Endodermal cell (in vitro differentiated cells): ENCODE measurements around the gene AKT1S1. TPM values are rescaled to one million over a fixed set of nuclear protein-coding genes. Genes with fewer than 3 reads are reported as not detected.

Source experiments
- DNase-seq: peaks from one replicate; pipeline ENCODE4 v3.0.0-alpha.2; 2017
- H3K27ac ChIP-seq: 2 replicates; pipeline ENCODE4 v1.5.1; 2013; ENCODE audit warnings: mild to moderate bottlenecking, low read depth, low read length, moderate library complexity
- H3K27me3 ChIP-seq: 2 replicates; pipeline ENCODE4 v1.6.1; 2013; ENCODE audit warnings: mild to moderate bottlenecking, low read length, moderate library complexity; ENCODE audit not compliant: insufficient read depth, control insufficient read depth, poor library complexity, severe bottlenecking
- H3K36me3 ChIP-seq: 2 replicates; pipeline ENCODE4 v1.7.0; 2013; ENCODE audit warnings: mild to moderate bottlenecking, low read length, moderate library complexity; ENCODE audit not compliant: control insufficient read depth, insufficient read depth
- H3K4me1 ChIP-seq: one replicate; pipeline ENCODE4 v1.7.0; 2013; ENCODE audit warnings: low read length; ENCODE audit not compliant: control insufficient read depth, insufficient read depth
- H3K4me3 ChIP-seq: 2 replicates; pipeline ENCODE4 v1.5.1; 2013; ENCODE audit warnings: mild to moderate bottlenecking, low read length, moderate library complexity
- H3K9ac ChIP-seq: 2 replicates; pipeline ENCODE4 v1.6.1; 2013; ENCODE audit warnings: mild to moderate bottlenecking, low read length, moderate library complexity; ENCODE audit not compliant: poor library complexity, severe bottlenecking; ENCODE audit errors: extremely low read depth
- H3K9me3 ChIP-seq: 2 replicates; pipeline ENCODE4 v1.6.1; 2013; ENCODE audit warnings: mild to moderate bottlenecking, low read length, moderate library complexity; ENCODE audit not compliant: control insufficient read depth
- H3K27ac Mint-ChIP-seq: 2 replicates; pipeline ENCODE4 v1.8.0; 2020; ENCODE audit warnings: mixed read lengths
- H3K27me3 Mint-ChIP-seq: 2 replicates; pipeline ENCODE4 v1.8.0; 2021; ENCODE audit warnings: mild to moderate bottlenecking, mixed read lengths; ENCODE audit not compliant: insufficient read depth
- H3K36me3 Mint-ChIP-seq: 2 replicates; pipeline ENCODE4 v1.8.0; 2020; ENCODE audit warnings: low read depth, mixed read lengths
- H3K4me1 Mint-ChIP-seq: 2 replicates; pipeline ENCODE4 v1.8.0; 2020; ENCODE audit warnings: mixed read lengths
- H3K4me3 Mint-ChIP-seq: 2 replicates; pipeline ENCODE4 v1.8.0; 2020; ENCODE audit warnings: mild to moderate bottlenecking, moderate library complexity, mixed read lengths
- H3K9me3 Mint-ChIP-seq: 2 replicates; pipeline ENCODE4 v1.8.0; 2020; ENCODE audit warnings: mild to moderate bottlenecking, mixed read lengths
- WGBS, 2 experiments: methylation state at CpG; one replicate each; pipeline versions ENCODE4 v1.1.5 to v1.1.7; 2013; ENCODE audit warnings: missing lambda C conversion rate in 2 of 2, mixed read lengths in 1 of 2; ENCODE audit not compliant: insufficient coverage in 1 of 2, insufficient read length in 1 of 2; 5-methylcytosine and 5-hydroxymethylcytosine counted together
- total RNA-seq, 2 donors: library from RNA; stranded (reverse); fragmentation: NEBNext Ultra II Directional in 1 of 2; extraction: Animal tissue kit (Norgen Biotek cat#: 25700) in 1 of 2; gene quantifications; 2 replicates in 1 of 2; 3 replicates in 1 of 2; pipeline ENCODE4 v1.2.1, GENCODE V29; 2021
- TF ChIP-seq, protein P1 (sequence below): fragments of 200-600 bp; sonication (generic); conservative IDR thresholded peaks from 2 replicates; pipeline ENCODE4 v1.5.0; 2021; ENCODE audit warnings: antibody characterized with exemption, mild to moderate bottlenecking

The AKT1S1 gene
- total RNA-seq, 2 donors from 2014 or later, result 41.3 to 47.0 TPM

- Mint-ChIP-seq H3K4me1 (peaks cover 3% of the 10 kb centered on the region), H3K4me3 (no peak overlapping the region), H3K36me3 (peaks cover 41% of the 10 kb centered on the region), H3K9me3 (no peaks in the 10 kb centered on the region), H3K27me3 (no peaks in the 10 kb centered on the region), H3K27ac (peak overlapping the region; percentile 35)
- Histone ChIP-seq H3K9ac (no peak overlapping the region), H3K36me3 (peaks cover 59% of the 10 kb centered on the region), H3K4me3 (no peak overlapping the region), H3K9me3 (no peaks in the 10 kb centered on the region), H3K27ac (no peak overlapping the region), H3K4me1 (no peaks in the 10 kb centered on the region), H3K27me3 (no peaks in the 10 kb centered on the region)
- WGBS, 2 experiments, result 96% methylated on average over 27 to 37 of the region's 37 CpGs
- TF ChIP-seq, protein P1, sequence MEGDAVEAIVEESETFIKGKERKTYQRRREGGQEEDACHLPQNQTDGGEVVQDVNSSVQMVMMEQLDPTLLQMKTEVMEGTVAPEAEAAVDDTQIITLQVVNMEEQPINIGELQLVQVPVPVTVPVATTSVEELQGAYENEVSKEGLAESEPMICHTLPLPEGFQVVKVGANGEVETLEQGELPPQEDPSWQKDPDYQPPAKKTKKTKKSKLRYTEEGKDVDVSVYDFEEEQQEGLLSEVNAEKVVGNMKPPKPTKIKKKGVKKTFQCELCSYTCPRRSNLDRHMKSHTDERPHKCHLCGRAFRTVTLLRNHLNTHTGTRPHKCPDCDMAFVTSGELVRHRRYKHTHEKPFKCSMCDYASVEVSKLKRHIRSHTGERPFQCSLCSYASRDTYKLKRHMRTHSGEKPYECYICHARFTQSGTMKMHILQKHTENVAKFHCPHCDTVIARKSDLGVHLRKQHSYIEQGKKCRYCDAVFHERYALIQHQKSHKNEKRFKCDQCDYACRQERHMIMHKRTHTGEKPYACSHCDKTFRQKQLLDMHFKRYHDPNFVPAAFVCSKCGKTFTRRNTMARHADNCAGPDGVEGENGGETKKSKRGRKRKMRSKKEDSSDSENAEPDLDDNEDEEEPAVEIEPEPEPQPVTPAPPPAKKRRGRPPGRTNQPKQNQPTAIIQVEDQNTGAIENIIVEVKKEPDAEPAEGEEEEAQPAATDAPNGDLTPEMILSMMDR, result no peak
- DNase-seq, result peak; percentile 64
Observed at GRCh38 chr19:49858088-49858985, 18.8 kb downstream of the AKT1S1 start.

DNA sequence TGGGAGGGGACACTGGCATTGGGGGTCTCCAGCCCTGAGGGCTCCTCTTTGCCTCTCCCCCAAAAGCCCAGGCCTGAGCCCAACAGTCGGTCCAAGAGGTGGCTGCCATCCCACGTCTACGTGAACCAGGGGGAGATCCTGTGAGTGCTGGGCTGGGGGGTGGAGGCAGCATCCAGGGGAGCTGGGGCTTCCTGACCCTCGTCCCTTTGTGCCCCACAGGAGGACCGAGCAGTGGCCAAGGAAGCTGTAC, 19.4 kb downstream of the AKT1S1 start:
- peaks cover 38% of the 10 kb centered on the region for H3K36me3 Mint-ChIP-seq
- H3K27me3 Mint-ChIP-seq, result no peaks in the 10 kb centered on the region
- H3K4me3 Mint-ChIP-seq, result no peak overlapping the region
- H3K9me3 ChIP-seq, result no peaks in the 10 kb centered on the region
- peaks cover 54% of the 10 kb centered on the region for H3K36me3 ChIP-seq
- no peak overlapping the region for H3K9ac ChIP-seq
- peaks cover 7% of the 10 kb centered on the region for H3K4me1 Mint-ChIP-seq
- peaks cover 2% of the 10 kb centered on the region for H3K4me1 ChIP-seq
- DNase-seq, result peak; percentile 60
- H3K27ac ChIP-seq, result peak overlapping the region; percentile 51
- H3K27me3 ChIP-seq, result no peaks in the 10 kb centered on the region
- no peaks in the 10 kb centered on the region for H3K9me3 Mint-ChIP-seq
- WGBS, 2 experiments, result 87 to 94% methylated on average over 3 to 5 of the region's 5 CpGs
- TF ChIP-seq, protein P1, result no peak
- H3K27ac Mint-ChIP-seq, result no peak overlapping the region
- no peak overlapping the region for H3K4me3 ChIP-seq

DNA sequence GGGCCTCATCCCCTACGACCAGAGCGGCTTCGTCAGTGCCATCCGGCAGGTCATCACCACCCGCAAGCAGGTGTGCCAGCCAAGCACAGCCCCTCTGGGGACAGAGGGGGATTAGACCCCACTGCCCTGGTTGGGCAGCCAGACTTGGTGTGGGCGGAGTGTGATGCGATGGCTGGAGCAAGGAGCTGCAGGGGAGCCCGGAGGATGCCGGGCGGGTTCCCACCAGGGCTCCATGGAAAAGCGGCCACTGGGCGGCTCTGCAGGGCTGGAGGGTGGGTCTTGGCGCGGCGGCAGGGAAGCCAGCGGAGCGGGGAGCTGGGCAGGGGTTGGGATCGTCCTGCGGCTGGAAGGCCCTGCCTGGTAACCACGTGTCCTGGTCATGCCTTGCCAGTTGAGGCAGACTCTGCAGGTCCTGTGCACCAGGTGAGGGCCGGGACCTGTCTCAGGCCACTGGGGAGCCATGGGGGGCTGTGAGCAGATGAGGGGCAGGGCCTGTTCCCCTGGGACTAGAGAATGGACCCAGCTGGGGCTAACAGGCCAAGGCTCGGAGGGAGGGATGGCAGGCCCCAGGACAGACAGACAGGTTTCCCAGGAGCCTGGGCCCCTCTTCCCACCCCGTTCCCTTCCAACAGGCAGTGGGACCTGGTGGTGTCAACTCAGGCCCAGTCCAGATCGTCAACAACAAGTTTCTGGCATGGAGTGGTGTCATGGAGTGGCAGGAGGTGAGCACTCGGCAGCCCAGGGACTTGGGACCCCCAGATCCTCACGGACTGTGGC, 19.9 kb downstream of the AKT1S1 start:
- WGBS, 2 experiments, result 87 to 96% methylated on average over 13 to 26 of the region's 26 CpGs
- H3K27ac ChIP-seq, result peak overlapping the region; percentile 51

More for the DNA sequence above, 19.9 kb downstream of the AKT1S1 start:
- peaks cover 41% of the 10 kb centered on the region for H3K36me3 Mint-ChIP-seq
- peaks cover 12% of the 10 kb centered on the region for H3K4me1 Mint-ChIP-seq
- H3K4me3 ChIP-seq, result no peak overlapping the region
- H3K4me1 ChIP-seq, result peaks cover 5% of the 10 kb centered on the region
- H3K27me3 ChIP-seq, result no peaks in the 10 kb centered on the region
- H3K27me3 Mint-ChIP-seq, result no peaks in the 10 kb centered on the region
- no peak overlapping the region for H3K27ac Mint-ChIP-seq
- H3K9ac ChIP-seq, result no peak overlapping the region
- H3K9me3 ChIP-seq, result no peaks in the 10 kb centered on the region
- H3K36me3 ChIP-seq, result peaks cover 54% of the 10 kb centered on the region
- no peak overlapping the region for H3K4me3 Mint-ChIP-seq
- TF ChIP-seq, protein P1, result no peak
- peak; percentile 68 for DNase-seq
- H3K9me3 Mint-ChIP-seq, result no peaks in the 10 kb centered on the region
